Stimulated activated CD8-positive, alpha-beta memory T cell treated with anti-CD3 and anti-CD28 coated beads, Interleukin-4, amount 100 ng/mL, for 4 hours (primary cell): ENCODE measurements around the gene RBBP6.

Experiments used
- DNase-seq, 2 donors: peaks; one replicate each; pipeline ENCODE4 v3.0.0-alpha.2; 2020; ENCODE audit warnings: low read depth in 2 of 2, low spot score in 1 of 2

Gene RBBP6

GRCh38 chr16:24524855-24525677, 14.3 kb upstream of the RBBP6 start:
- no peak for DNase-seq

- no peak for DNase-seq
Measured at GRCh38 chr16:24525970-24526559, 13.3 kb upstream of the RBBP6 start.

- DNase-seq = no peak
Measured at GRCh38 chr16:24526701-24527495, 12.5 kb upstream of the RBBP6 start.

GRCh38 chr16:24531166-24531565, 8.2 kb upstream of the RBBP6 start:
- no peak for DNase-seq

- DNase-seq = no peak
Measured at GRCh38 chr16:24534620-24535019, 4.7 kb upstream of the RBBP6 start.

GRCh38 chr16:24535827-24536226, 3.5 kb upstream of the RBBP6 start:
- DNase-seq = no peak

- no peak for DNase-seq
Measured at GRCh38 chr16:24536671-24537070, 2.7 kb upstream of the RBBP6 start.

- DNase-seq = no peak
Measured at GRCh38 chr16:24537474-24538337, 1.7 kb upstream of the RBBP6 start.

GRCh38 chr16:24538756-24539294, 541 bp upstream of the RBBP6 start:
- DNase-seq = no peak

GRCh38 chr16:24539850-24540601, 660 bp downstream of the RBBP6 start:
- DNase-seq = peak in 1 of 2 donors; percentile 16

- DNase-seq = no peak
Measured at GRCh38 chr16:24540602-24541210, 1.3 kb downstream of the RBBP6 start.

GRCh38 chr16:24541233-24541933, 2.0 kb downstream of the RBBP6 start:
- no peak for DNase-seq

- DNase-seq = no peak
Measured at GRCh38 chr16:24543949-24544348, 4.6 kb downstream of the RBBP6 start.

GRCh38 chr16:24544640-24545039, 5.3 kb downstream of the RBBP6 start:
- no peak for DNase-seq

- DNase-seq = no peak
Measured at GRCh38 chr16:24550295-24550694, 10.9 kb downstream of the RBBP6 start.

- no peak for DNase-seq
Measured at GRCh38 chr16:24552705-24553246, 13.4 kb downstream of the RBBP6 start.

- no peak for DNase-seq
Measured at GRCh38 chr16:24553983-24554382, 14.6 kb downstream of the RBBP6 start.

- no peak for DNase-seq
Measured at GRCh38 chr16:24555346-24555872, 16.0 kb downstream of the RBBP6 start.
